Thyroid gland (tissue), 4 donors: ENCODE data around the gene ACACB.

Experiments
- POLR2A ChIP-seq, 2 donors: fragments of 450-650 bp; IDR thresholded peaks; one replicate each; pipeline ENCODE4 v1.6.1; 2017; ENCODE audit warnings: antibody characterized with exemption in 2 of 2, mild to moderate bottlenecking in 2 of 2, moderate library complexity in 1 of 2
- TF ChIP-seq, protein P1 (sequence below), 6 experiments: fragments of 200-600 bp in 3 of 6; fragments of 450-650 bp in 3 of 6; sonication (generic) in 3 of 6; IDR thresholded peaks; one replicate each; pipeline ENCODE4 v1.5.1; 2016 to 2019; ENCODE audit warnings: antibody characterized with exemption in 6 of 6, mild to moderate bottlenecking in 2 of 6, inconsistent platforms in 1 of 6, moderate library complexity in 1 of 6

DNA sequence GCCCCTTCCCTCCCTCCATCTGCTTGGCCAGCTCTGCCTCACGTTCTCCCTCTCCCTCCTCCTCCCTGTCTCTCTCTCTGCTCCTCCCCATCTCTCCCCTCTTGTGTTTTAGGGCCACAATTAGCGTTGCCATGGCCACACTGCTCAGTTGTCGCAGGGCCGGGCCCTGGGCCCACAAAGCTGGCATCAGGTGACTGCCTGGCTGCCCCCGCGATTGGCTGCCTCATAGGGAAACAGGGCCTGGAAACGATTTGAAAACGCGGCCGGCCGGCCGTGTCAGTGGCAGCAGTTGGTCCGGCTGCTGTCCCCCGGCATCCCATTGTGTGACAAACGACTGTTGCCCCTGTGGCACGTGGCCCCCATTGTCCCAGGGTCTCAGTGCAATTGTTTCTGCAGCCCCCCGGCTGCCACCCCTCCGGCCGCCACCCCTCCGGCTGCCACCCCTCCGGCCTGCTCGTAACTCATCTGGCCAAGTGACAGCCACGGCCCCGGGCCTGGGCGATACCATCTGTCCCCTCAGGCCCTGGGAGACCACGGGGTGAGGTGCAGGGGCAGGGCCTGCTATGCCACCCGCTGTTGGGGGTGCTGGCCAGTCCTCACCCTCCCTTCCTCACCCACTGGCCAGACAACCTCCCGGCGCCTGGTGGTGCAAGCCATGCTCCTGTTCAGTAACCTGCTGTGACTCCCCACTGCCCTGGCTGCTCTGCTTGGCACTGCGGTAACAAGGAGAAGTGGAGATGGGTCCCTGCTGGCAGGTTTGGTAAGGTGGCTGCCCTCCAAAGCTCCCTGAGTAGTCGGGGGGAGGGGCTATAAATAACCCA, 175.3 kb downstream of the ACACB start:
- TF ChIP-seq, protein P1, sequence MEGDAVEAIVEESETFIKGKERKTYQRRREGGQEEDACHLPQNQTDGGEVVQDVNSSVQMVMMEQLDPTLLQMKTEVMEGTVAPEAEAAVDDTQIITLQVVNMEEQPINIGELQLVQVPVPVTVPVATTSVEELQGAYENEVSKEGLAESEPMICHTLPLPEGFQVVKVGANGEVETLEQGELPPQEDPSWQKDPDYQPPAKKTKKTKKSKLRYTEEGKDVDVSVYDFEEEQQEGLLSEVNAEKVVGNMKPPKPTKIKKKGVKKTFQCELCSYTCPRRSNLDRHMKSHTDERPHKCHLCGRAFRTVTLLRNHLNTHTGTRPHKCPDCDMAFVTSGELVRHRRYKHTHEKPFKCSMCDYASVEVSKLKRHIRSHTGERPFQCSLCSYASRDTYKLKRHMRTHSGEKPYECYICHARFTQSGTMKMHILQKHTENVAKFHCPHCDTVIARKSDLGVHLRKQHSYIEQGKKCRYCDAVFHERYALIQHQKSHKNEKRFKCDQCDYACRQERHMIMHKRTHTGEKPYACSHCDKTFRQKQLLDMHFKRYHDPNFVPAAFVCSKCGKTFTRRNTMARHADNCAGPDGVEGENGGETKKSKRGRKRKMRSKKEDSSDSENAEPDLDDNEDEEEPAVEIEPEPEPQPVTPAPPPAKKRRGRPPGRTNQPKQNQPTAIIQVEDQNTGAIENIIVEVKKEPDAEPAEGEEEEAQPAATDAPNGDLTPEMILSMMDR (IDR thresholded peaks at IDR 0.05), result no peak
- no peak for TF ChIP-seq POLR2A (IDR thresholded peaks at IDR 0.05)
